ENCODE measurements around the gene DNAH8.

Gene DNAH8

DNA sequence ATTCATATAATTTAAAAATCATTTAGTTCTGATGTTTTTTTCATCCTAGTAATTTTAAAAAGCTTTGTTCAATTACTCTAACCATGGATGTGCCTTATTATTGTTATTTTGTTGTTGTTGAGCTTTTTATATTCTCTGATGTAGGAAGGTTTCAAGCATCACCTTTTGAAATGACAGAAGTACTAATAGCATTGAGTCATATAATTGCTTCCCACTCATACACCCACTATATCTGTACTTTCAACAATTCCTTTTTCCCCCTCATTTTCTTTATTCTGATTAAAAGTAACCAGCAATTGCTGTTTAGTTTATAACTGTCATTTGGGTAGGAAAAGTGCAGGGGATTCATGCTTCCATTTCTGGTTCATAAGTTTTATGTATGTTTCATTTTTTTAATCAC lies 38.6 kb downstream of the DNAH8 start:
- ChIA-PET CTCF (interaction anchor here (1.4 to 2.8 kb wide), 2 partner anchors 9 to 20 kb away, joined by 4 to 16 read pairs; no protein-coding TSS in a partner anchor), POLR2A (no interaction called here)

DNA sequence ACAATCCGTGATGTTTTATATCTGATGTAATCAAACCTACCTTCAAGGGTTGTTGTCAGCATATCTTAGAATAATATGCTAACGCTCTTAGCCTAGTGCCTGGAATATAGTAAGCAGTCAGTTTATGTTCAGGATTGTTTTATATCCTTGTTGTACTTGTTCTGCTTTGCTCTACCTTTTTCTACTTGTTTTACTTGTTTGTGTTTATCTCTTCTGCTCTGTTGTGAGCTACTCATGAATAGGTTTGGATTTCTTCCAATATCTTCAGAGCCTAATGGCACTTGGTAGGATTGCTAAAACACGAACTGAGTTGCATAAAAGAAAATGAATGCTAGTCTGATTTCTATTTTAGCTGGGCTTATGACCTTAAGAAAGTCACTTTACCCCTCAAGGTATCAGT lies 40.1 kb downstream of the DNAH8 start:
- TF ChIP-seq, protein P1, sequence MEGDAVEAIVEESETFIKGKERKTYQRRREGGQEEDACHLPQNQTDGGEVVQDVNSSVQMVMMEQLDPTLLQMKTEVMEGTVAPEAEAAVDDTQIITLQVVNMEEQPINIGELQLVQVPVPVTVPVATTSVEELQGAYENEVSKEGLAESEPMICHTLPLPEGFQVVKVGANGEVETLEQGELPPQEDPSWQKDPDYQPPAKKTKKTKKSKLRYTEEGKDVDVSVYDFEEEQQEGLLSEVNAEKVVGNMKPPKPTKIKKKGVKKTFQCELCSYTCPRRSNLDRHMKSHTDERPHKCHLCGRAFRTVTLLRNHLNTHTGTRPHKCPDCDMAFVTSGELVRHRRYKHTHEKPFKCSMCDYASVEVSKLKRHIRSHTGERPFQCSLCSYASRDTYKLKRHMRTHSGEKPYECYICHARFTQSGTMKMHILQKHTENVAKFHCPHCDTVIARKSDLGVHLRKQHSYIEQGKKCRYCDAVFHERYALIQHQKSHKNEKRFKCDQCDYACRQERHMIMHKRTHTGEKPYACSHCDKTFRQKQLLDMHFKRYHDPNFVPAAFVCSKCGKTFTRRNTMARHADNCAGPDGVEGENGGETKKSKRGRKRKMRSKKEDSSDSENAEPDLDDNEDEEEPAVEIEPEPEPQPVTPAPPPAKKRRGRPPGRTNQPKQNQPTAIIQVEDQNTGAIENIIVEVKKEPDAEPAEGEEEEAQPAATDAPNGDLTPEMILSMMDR (IDR thresholded peaks at IDR 0.05; ENCODE audit: control extremely low read depth, extremely low read depth, low read depth, missing control alignments): no peak
- no peak for DNase-seq (ENCODE audit: extremely low spot score)
- ChIA-PET CTCF (no interaction called here), POLR2A (no interaction called here)

More for the DNA sequence above, 38.6 kb downstream of the DNAH8 start:
- TF ChIP-seq, protein P1 (IDR thresholded peaks at IDR 0.05; ENCODE audit: control extremely low read depth, extremely low read depth, low read depth, missing control alignments): no peak
- DNase-seq (ENCODE audit: extremely low spot score): no peak

DNA sequence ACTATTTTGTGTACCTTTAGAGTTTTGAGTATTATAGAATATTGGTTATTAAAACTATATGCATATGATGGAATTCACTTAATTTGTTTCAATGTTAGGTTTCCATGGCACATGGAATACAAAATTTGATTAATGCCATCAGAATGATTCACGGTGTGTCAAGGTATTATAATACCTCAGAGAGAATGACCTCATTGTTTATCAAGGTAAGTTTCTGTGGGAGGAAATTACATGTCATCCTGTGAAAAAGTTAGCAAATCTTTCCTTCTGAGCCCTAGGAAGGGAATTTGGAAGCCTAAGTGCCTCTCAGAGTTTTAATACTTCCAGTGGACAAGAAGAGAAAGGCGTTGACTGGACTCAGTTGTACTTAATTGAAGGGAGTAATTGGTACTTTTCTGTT lies 40.8 kb downstream of the DNAH8 start:
- TF ChIP-seq, protein P1 (IDR thresholded peaks at IDR 0.05; ENCODE audit: control extremely low read depth, extremely low read depth, low read depth, missing control alignments): no peak
- ChIA-PET POLR2A (no interaction called here), CTCF (no interaction called here)
- no peak for DNase-seq (ENCODE audit: extremely low spot score)

DNA sequence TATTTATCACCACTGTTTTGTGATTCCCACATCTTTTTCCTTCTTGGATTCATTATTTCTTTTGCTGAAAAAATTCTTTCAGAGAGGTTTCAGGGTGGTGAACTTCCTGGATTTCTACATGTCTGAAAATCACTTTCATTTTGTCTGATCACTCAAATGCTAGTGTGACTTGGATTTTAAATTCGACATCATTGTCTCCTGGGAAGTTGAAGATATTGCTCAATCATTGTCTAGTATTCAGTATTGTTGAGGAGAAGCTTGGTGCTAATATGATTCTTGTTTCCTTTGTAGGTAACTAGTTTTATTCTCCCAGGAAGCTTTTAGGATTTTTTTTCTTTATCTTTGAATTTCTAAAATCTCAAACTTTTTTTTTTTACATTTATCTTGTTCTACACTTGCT lies 45.0 kb downstream of the DNAH8 start:
- CTCF ChIA-PET: interaction anchor here (1.5 kb wide), 1 partner anchor 14 kb away, joined by 8 read pairs; no protein-coding TSS in a partner anchor

DNA sequence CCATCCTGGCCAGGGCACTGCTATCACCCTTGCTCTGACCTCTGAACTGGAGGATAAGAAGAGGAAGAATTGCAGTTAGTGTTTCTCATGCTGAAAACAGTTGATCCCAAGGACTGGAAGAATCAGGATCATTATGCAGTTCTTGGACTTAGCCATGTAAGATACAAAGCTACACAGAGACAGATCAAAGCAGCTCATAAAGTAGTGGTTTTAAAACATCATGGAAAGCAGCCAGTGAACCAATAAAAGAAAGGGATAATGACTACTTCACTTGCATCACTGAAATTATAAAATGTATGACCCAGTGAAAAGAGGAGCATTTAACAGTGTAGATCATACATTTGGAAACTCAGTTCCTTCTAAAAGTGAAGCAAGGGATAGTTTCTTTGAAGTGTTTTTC lies 47.7 kb downstream of the DNAH8 start:
- ChIA-PET POLR2A (no interaction called here), CTCF (interaction anchor here (1.4 to 2.0 kb wide), 2 partner anchors 9 to 11 kb away, joined by 3 to 4 read pairs; no protein-coding TSS in a partner anchor)
- no peak for DNase-seq (ENCODE audit: extremely low spot score)

More for the DNA sequence above, 45.0 kb downstream of the DNAH8 start:
- POLR2A ChIA-PET: no interaction called here
- TF ChIP-seq, protein P1 (IDR thresholded peaks at IDR 0.05; ENCODE audit: control extremely low read depth, extremely low read depth, low read depth, missing control alignments): no peak
- no peak for DNase-seq (ENCODE audit: extremely low spot score)

DNA sequence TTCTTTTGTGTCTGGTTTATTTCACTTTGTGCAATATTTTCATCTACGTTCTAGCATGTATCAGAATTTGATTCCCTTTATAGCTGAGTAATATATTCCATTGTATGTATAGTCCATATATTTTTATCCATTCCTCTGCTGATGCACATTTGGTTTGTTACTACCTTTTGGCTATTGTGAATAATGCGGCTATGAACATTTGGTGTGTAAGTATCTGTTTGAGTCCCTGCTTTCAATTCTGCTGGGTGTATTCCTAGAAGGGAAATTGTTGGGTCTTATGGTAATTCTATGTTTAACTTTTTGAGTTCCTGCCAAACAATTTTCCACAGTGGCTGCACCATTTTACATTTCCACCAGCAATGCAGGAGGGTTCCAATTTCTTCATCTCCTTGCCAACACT lies 52.4 kb downstream of the DNAH8 start:
- POLR2A ChIA-PET: no interaction called here
- CTCF ChIA-PET: no interaction called here

More for the DNA sequence above, 47.7 kb downstream of the DNAH8 start:
- TF ChIP-seq, protein P1 (IDR thresholded peaks at IDR 0.05; ENCODE audit: control extremely low read depth, extremely low read depth, low read depth, missing control alignments): no peak

More for the DNA sequence above, 52.4 kb downstream of the DNAH8 start:
- TF ChIP-seq, protein P1 (IDR thresholded peaks at IDR 0.05; ENCODE audit: control extremely low read depth, extremely low read depth, low read depth, missing control alignments): no peak
- DNase-seq (ENCODE audit: extremely low spot score): no peak

All from GM10248 (cell line).